WTC11 (cell line): Measurements from ENCODE around the gene ADIPOR2.

Experiments
- AFF4 ChIP-seq: sonication (generic); formaldehyde crosslinking; IDR thresholded peaks from 2 replicates; pipeline ENCODE4 v1.8.1; 2023; ENCODE audit warnings: mild to moderate bottlenecking, missing genetic modification reagents, borderline replicate concordance
- ATF3 ChIP-seq: sonication (generic); formaldehyde crosslinking; conservative IDR thresholded peaks from 2 replicates; pipeline ENCODE4 v1.8.1; 2022; ENCODE audit warnings: mild to moderate bottlenecking, missing genetic modification reagents
- ATF6 ChIP-seq: sonication (generic); formaldehyde crosslinking; IDR thresholded peaks from 2 replicates; pipeline ENCODE4 v1.8.1; 2023; ENCODE audit warnings: mild to moderate bottlenecking, missing genetic modification reagents
- CTCF ChIP-seq: fragments of 200-600 bp; IDR thresholded peaks from 2 replicates; pipeline ENCODE4 v1.8.0; 2022; ENCODE audit warnings: antibody characterized with exemption
- E2F4 ChIP-seq: sonication (generic); formaldehyde crosslinking; IDR thresholded peaks from 2 replicates; pipeline ENCODE4 v1.8.1; 2022; ENCODE audit warnings: low read depth, mild to moderate bottlenecking, moderate library complexity, missing genetic modification reagents, borderline replicate concordance
- MAX ChIP-seq: sonication (generic); formaldehyde crosslinking; IDR thresholded peaks from 2 replicates; pipeline ENCODE4 v1.8.0; 2022; ENCODE audit warnings: mild to moderate bottlenecking, missing genetic modification reagents
- PRDM15 ChIP-seq: sonication (generic); formaldehyde crosslinking; IDR thresholded peaks from 2 replicates; pipeline ENCODE4 v1.8.0; 2022; ENCODE audit warnings: missing genetic modification reagents
- SMAD3 ChIP-seq: sonication (generic); formaldehyde crosslinking; IDR thresholded peaks from 2 replicates; pipeline ENCODE4 v1.8.0; 2022; ENCODE audit warnings: missing genetic modification reagents, mild to moderate bottlenecking, borderline replicate concordance
- TF ChIP-seq, protein P1 (sequence below): sonication (generic); formaldehyde crosslinking; IDR thresholded peaks from 2 replicates; pipeline ENCODE4 v1.8.0; 2023; ENCODE audit warnings: missing genetic modification reagents, mild to moderate bottlenecking, borderline replicate concordance

DNA sequence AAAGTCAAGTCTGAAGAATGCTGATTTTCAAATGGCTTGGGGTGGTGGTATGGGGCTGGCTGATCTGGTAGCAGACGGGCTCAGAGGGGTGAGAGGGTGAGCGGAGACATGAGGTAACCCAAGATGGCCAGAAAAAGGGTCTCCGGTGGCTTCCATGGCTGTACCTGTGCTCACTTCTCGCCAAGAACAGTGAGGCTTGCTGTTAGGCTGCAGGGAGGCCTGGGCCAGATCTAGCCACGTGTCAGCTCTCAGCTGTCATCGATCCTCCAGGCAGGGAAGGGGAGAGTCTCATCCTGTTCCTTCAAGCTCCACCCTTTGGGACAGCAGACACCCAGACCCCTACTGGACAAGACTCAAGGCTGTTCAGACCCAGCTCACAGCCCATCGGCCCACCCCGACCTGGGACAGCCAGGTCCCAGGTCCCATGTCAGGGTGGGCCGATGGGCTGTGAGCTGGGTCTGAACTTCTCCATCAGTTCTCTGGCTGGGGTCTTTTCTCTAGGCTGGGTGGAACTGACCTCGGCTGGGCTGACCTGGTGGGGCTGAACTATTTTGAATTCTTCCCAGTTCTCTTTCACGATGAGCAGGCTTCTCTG lies 138.5 kb downstream of the ADIPOR2 start:
- TF ChIP-seq E2F4 (CRISPR knock-in tag) (no peak), AFF4 (CRISPR knock-in tag) (no peak), CTCF (no peak), ATF3 (no peak), ATF6 (CRISPR knock-in tag) (no peak), PRDM15 (CRISPR knock-in tag) (no peak), MAX (CRISPR knock-in tag) (no peak), SMAD3 (no peak)
- TF ChIP-seq, protein P1, sequence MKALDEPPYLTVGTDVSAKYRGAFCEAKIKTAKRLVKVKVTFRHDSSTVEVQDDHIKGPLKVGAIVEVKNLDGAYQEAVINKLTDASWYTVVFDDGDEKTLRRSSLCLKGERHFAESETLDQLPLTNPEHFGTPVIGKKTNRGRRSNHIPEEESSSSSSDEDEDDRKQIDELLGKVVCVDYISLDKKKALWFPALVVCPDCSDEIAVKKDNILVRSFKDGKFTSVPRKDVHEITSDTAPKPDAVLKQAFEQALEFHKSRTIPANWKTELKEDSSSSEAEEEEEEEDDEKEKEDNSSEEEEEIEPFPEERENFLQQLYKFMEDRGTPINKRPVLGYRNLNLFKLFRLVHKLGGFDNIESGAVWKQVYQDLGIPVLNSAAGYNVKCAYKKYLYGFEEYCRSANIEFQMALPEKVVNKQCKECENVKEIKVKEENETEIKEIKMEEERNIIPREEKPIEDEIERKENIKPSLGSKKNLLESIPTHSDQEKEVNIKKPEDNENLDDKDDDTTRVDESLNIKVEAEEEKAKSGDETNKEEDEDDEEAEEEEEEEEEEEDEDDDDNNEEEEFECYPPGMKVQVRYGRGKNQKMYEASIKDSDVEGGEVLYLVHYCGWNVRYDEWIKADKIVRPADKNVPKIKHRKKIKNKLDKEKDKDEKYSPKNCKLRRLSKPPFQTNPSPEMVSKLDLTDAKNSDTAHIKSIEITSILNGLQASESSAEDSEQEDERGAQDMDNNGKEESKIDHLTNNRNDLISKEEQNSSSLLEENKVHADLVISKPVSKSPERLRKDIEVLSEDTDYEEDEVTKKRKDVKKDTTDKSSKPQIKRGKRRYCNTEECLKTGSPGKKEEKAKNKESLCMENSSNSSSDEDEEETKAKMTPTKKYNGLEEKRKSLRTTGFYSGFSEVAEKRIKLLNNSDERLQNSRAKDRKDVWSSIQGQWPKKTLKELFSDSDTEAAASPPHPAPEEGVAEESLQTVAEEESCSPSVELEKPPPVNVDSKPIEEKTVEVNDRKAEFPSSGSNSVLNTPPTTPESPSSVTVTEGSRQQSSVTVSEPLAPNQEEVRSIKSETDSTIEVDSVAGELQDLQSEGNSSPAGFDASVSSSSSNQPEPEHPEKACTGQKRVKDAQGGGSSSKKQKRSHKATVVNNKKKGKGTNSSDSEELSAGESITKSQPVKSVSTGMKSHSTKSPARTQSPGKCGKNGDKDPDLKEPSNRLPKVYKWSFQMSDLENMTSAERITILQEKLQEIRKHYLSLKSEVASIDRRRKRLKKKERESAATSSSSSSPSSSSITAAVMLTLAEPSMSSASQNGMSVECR: no peak
